ENCODE data around the gene MT1F. TPM values are rescaled to one million over a fixed set of nuclear protein-coding genes. Genes with fewer than 3 reads are reported as not detected.

MT1F gene
- total RNA-seq, 1 experiment from 2014 or later = 2.4 TPM

GRCh38 chr16:56613706-56614105 is 44.1 kb upstream of the MT1F start:
- Mint-ChIP-seq H3K4me3 (ENCODE audit: unreplicated experiment) (no peak overlapping the region), H3K27ac (ENCODE audit: low read depth, unreplicated experiment) (peak overlapping the region; percentile 49), H3K9me3 (ENCODE audit: unreplicated experiment) (no peaks in the 10 kb centered on the region), H3K36me3 (ENCODE audit: insufficient read depth, unreplicated experiment) (peaks cover 7% of the 10 kb centered on the region), H3K4me1 (ENCODE audit: insufficient read depth, unreplicated experiment) (peaks cover 37% of the 10 kb centered on the region), H3K27me3 (ENCODE audit: insufficient read depth, unreplicated experiment) (no peaks in the 10 kb centered on the region)
- POLR2A ChIA-PET = interaction anchor here (1.0 to 15.3 kb wide), 5 partner anchors 9 to 162 kb away, joined by 3 to 1404 read pairs (median 35); partner anchors contain the start of genes MT1E, MT1F, MT1X and NUDT21
- no peak for TF ChIP-seq CTCF (IDR thresholded peaks at IDR 0.05; ENCODE audit: unreplicated experiment)
- intact Hi-C loops (cut with micrococcal nuclease) = no loop called here
- peak; percentile 16 for DNase-seq (ENCODE audit: unreplicated experiment)
- BruUV-seq (replicated peaks) = no TSS peak
- CTCF ChIA-PET = interaction anchor here (0.7 to 1.5 kb wide), 3 partner anchors 11 to 100 kb away, joined by 3 to 6 read pairs (median 3); no protein-coding TSS in a partner anchor

GRCh38 chr16:56614549-56614991 is 43.2 kb upstream of the MT1F start:
- CTCF ChIA-PET = interaction anchor here (0.6 to 1.5 kb wide), 4 partner anchors 9 to 88 kb away, joined by 4 to 5 read pairs (median 4); partner anchors contain the start of gene MT1E

GRCh38 chr16:56615353-56615752 is 42.4 kb upstream of the MT1F start:
- H3K4me1 Mint-ChIP-seq (ENCODE audit: insufficient read depth, unreplicated experiment) = peaks cover 33% of the 10 kb centered on the region
- H3K27me3 Mint-ChIP-seq (ENCODE audit: insufficient read depth, unreplicated experiment) = no peaks in the 10 kb centered on the region
- BruUV-seq (replicated peaks) = no TSS peak
- TF ChIP-seq CTCF (IDR thresholded peaks at IDR 0.05; ENCODE audit: unreplicated experiment) = no peak
- intact Hi-C loops (cut with micrococcal nuclease) = no loop called here
- peak; percentile 77 for DNase-seq (ENCODE audit: unreplicated experiment)
- no peaks in the 10 kb centered on the region for H3K9me3 Mint-ChIP-seq (ENCODE audit: unreplicated experiment)
- no peaks in the 10 kb centered on the region for H3K36me3 Mint-ChIP-seq (ENCODE audit: insufficient read depth, unreplicated experiment)
- no peak overlapping the region for H3K27ac Mint-ChIP-seq (ENCODE audit: low read depth, unreplicated experiment)
- no peak overlapping the region for H3K4me3 Mint-ChIP-seq (ENCODE audit: unreplicated experiment)
- CTCF ChIA-PET = interaction anchor here (0.6 to 1.5 kb wide), 4 partner anchors 8 to 87 kb away, joined by 4 to 5 read pairs (median 4); partner anchors contain the start of gene MT1E
- POLR2A ChIA-PET = interaction anchor here (0.7 to 15.3 kb wide), 7 partner anchors 9 to 202 kb away, joined by 3 to 1404 read pairs (median 9); partner anchors contain the start of genes MT1E, MT1X and NUDT21

More at GRCh38 chr16:56614549-56614991, 43.2 kb upstream of the MT1F start:
- intact Hi-C loops (cut with micrococcal nuclease) = no loop called here
- peaks cover 37% of the 10 kb centered on the region for H3K4me1 Mint-ChIP-seq (ENCODE audit: insufficient read depth, unreplicated experiment)
- H3K27ac Mint-ChIP-seq (ENCODE audit: low read depth, unreplicated experiment) = peak overlapping the region; percentile 49
- TF ChIP-seq CTCF (IDR thresholded peaks at IDR 0.05; ENCODE audit: unreplicated experiment) = no peak
- H3K27me3 Mint-ChIP-seq (ENCODE audit: insufficient read depth, unreplicated experiment) = no peaks in the 10 kb centered on the region
- no peaks in the 10 kb centered on the region for H3K9me3 Mint-ChIP-seq (ENCODE audit: unreplicated experiment)
- POLR2A ChIA-PET = interaction anchor here (0.7 to 15.3 kb wide), 6 partner anchors 8 to 572 kb away, joined by 3 to 1404 read pairs (median 12); partner anchors contain the start of genes MT1E and MT1X
- H3K4me3 Mint-ChIP-seq (ENCODE audit: unreplicated experiment) = no peak overlapping the region
- peak; percentile 47 for DNase-seq (ENCODE audit: unreplicated experiment)
- BruUV-seq (replicated peaks) = no TSS peak
- H3K36me3 Mint-ChIP-seq (ENCODE audit: insufficient read depth, unreplicated experiment) = peaks cover 2% of the 10 kb centered on the region

- Mint-ChIP-seq H3K36me3 (ENCODE audit: insufficient read depth, unreplicated experiment) (no peaks in the 10 kb centered on the region), H3K4me1 (ENCODE audit: insufficient read depth, unreplicated experiment) (peaks cover 20% of the 10 kb centered on the region), H3K9me3 (ENCODE audit: unreplicated experiment) (no peaks in the 10 kb centered on the region), H3K27me3 (ENCODE audit: insufficient read depth, unreplicated experiment) (no peaks in the 10 kb centered on the region), H3K4me3 (ENCODE audit: unreplicated experiment) (peak overlapping the region; percentile 52), H3K27ac (ENCODE audit: low read depth, unreplicated experiment) (no peak overlapping the region)
- ChIA-PET CTCF (interaction anchor here (0.7 to 0.9 kb wide), 2 partner anchors 16 to 40 kb away, joined by 3 to 6 read pairs; no protein-coding TSS in a partner anchor), POLR2A (interaction anchor here (2.2 to 15.3 kb wide), 4 partner anchors 7 to 65 kb away, joined by 16 to 1404 read pairs (median 1098); partner anchors contain the start of genes MT1E, MT1X and MT2A)
- intact Hi-C loops (cut with micrococcal nuclease) = no loop called here
- BruUV-seq (replicated peaks) = no TSS peak
- DNase-seq (ENCODE audit: unreplicated experiment) = no peak
- TF ChIP-seq CTCF (IDR thresholded peaks at IDR 0.05; ENCODE audit: unreplicated experiment) = no peak
Measured at GRCh38 chr16:56616608-56617211, 41.0 kb upstream of the MT1F start.

Measured in MCF 10A (cell line).